Body of pancreas (tissue), 4 donors: ENCODE data around the gene RFXAP. TPM values are rescaled to one million over a fixed set of nuclear protein-coding genes. Genes with fewer than 3 reads are reported as not detected.

Experiments
- ATAC-seq: fragments of 150-250 bp; one replicate; pipeline ENCODE4 v1.9.1; 2016
- DNase-seq, 4 donors: peaks; one replicate each; pipeline ENCODE4 v3.0.0-alpha.2; 2019
- H3K27ac ChIP-seq, 4 donors: fragments of 200-600 bp; sonication (generic); 1 replicate in 3 of 4; 2 replicates in 1 of 4; pipeline versions ENCODE4 v1.5.1 to v1.6.1; 2016 to 2019; ENCODE audit warnings: mild to moderate bottlenecking in 1 of 4, mixed read lengths in 1 of 4, moderate library complexity in 1 of 4
- H3K27me3 ChIP-seq, 2 donors: fragments of 200-600 bp; sonication (generic); one replicate each; pipeline ENCODE4 v1.6.0; 2016; ENCODE audit warnings: mild to moderate bottlenecking in 1 of 2
- H3K36me3 ChIP-seq, 2 donors: fragments of 200-600 bp; sonication (generic); replicated peaks in 1 of 2; 2 replicates each; pipeline ENCODE4 v1.5.1; 2016; ENCODE audit warnings: low read depth in 2 of 2; ENCODE audit not compliant: insufficient read depth in 1 of 2
- H3K4me1 ChIP-seq: fragments of 200-600 bp; sonication (generic); one replicate; pipeline ENCODE4 v1.6.0; 2016
- H3K4me3 ChIP-seq, 2 donors: fragments of 200-600 bp; sonication (generic); 1 replicate in 1 of 2; 2 replicates in 1 of 2; pipeline ENCODE4 v1.5.1; 2016 to 2019
- H3K9me3 ChIP-seq, 3 donors: fragments of 200-600 bp; sonication (generic); 1 replicate in 2 of 3; 2 replicates in 1 of 3; pipeline ENCODE4 v1.5.1; 2016
- CTCF ChIP-seq, 7 experiments: fragments of 450-650 bp in 4 of 7; fragments of 200-600 bp in 3 of 7; sonication (generic) in 3 of 7; IDR thresholded peaks; one replicate each; pipeline ENCODE4 v1.5.1; 2016 to 2019; ENCODE audit warnings: antibody characterized with exemption in 7 of 7
- POLR2A ChIP-seq, 3 donors: fragments of 450-650 bp; IDR thresholded peaks; one replicate each; pipeline ENCODE4 v1.6.1; 2016; ENCODE audit warnings: antibody characterized with exemption in 3 of 3, mild to moderate bottlenecking in 2 of 3
- WGBS, 2 donors: methylation state at CpG; one replicate each; pipeline ENCODE4 v1.1.5; 2017; 5-methylcytosine and 5-hydroxymethylcytosine counted together
- intact Hi-C: fragments of 100-400 bp; cut with DNase I; formaldehyde crosslinking; loops from one replicate; pipeline ENCODE4 v1.15.1; 2023
- total RNA-seq, 2 donors: library from RNA; depleted of rRNA; stranded (reverse); fragments of >200 nt; gene quantifications; one replicate each; pipeline ENCODE4 v1.1.0, GENCODE V29; 2016

The RFXAP gene
- total RNA-seq, 2 donors from 2014 or later = 0.33 to 7.0 TPM

GRCh38 chr13:36865265-36865664 is 46.2 kb downstream of the RFXAP start:
- Histone ChIP-seq H3K27ac (no peak overlapping the region), H3K36me3 (no peaks in the 10 kb centered on the region), H3K9me3 (no peaks in the 10 kb centered on the region), H3K27me3 (no peaks in the 10 kb centered on the region), H3K4me1 (no peaks in the 10 kb centered on the region), H3K4me3 (no peak overlapping the region)
- ATAC-seq (no peak), DNase-seq (no peak)
- WGBS, 2 donors = 70 to 80% methylated on average over 5 of the region's 5 CpGs
- intact Hi-C loops = no loop called here
- TF ChIP-seq POLR2A (IDR thresholded peaks at IDR 0.05) (no peak), CTCF (IDR thresholded peaks at IDR 0.05) (no peak)

- no peak for ATAC-seq
- Histone ChIP-seq H3K36me3 (no peaks in the 10 kb centered on the region), H3K4me1 (no peaks in the 10 kb centered on the region), H3K27me3 (no peaks in the 10 kb centered on the region), H3K27ac (no peak overlapping the region), H3K4me3 (no peak overlapping the region), H3K9me3 (no peaks in the 10 kb centered on the region)
- DNase-seq = no peak
- intact Hi-C loops = no loop called here
- TF ChIP-seq POLR2A (IDR thresholded peaks at IDR 0.05) = no peak
- no peak for TF ChIP-seq CTCF (IDR thresholded peaks at IDR 0.05)
Measured at GRCh38 chr13:36866232-36866631, 47.2 kb downstream of the RFXAP start.

GRCh38 chr13:36870050-36870692 is 51.1 kb downstream of the RFXAP start:
- intact Hi-C loops = no loop called here
- Histone ChIP-seq H3K9me3 (no peaks in the 10 kb centered on the region), H3K4me3 (no peak overlapping the region), H3K4me1 (no peaks in the 10 kb centered on the region), H3K27me3 (no peaks in the 10 kb centered on the region), H3K27ac (no peak overlapping the region), H3K36me3 (no peaks in the 10 kb centered on the region)
- TF ChIP-seq CTCF (IDR thresholded peaks at IDR 0.05) (no peak), POLR2A (IDR thresholded peaks at IDR 0.05) (no peak)
- 36 to 41% methylated on average over 1 of the region's 1 CpG for WGBS, 2 donors
- ATAC-seq = no peak
- no peak for DNase-seq

- 80 to 82% methylated on average over 10 of the region's 10 CpGs for WGBS, 2 donors
- Histone ChIP-seq H3K27me3 (no peaks in the 10 kb centered on the region), H3K9me3 (no peaks in the 10 kb centered on the region), H3K27ac (no peak overlapping the region), H3K36me3 (no peaks in the 10 kb centered on the region), H3K4me1 (no peaks in the 10 kb centered on the region), H3K4me3 (no peak overlapping the region)
- intact Hi-C loops = no loop called here
- ATAC-seq (no peak), DNase-seq (no peak)
- TF ChIP-seq POLR2A (IDR thresholded peaks at IDR 0.05) (no peak), CTCF (IDR thresholded peaks at IDR 0.05) (no peak)
Measured at GRCh38 chr13:36872621-36873020, 53.6 kb downstream of the RFXAP start.

- TF ChIP-seq CTCF (IDR thresholded peaks at IDR 0.05) (no peak), POLR2A (IDR thresholded peaks at IDR 0.05) (no peak)
- H3K27ac ChIP-seq = no peak overlapping the region
- DNase-seq (no peak), ATAC-seq (no peak)
- H3K9me3 ChIP-seq = no peaks in the 10 kb centered on the region
- no peaks in the 10 kb centered on the region for H3K4me1 ChIP-seq
- intact Hi-C loops = no loop called here
- no peaks in the 10 kb centered on the region for H3K27me3 ChIP-seq
- H3K4me3 ChIP-seq = no peak overlapping the region
- H3K36me3 ChIP-seq = no peaks in the 10 kb centered on the region
- 82 to 84% methylated on average over 4 of the region's 4 CpGs for WGBS, 2 donors
Measured at GRCh38 chr13:36875431-36875830, 56.4 kb downstream of the RFXAP start.
